Breast epithelium (tissue), 4 donors: Measurements from ENCODE around the gene GULP1. TPM values are rescaled to one million over a fixed set of nuclear protein-coding genes. Genes with fewer than 3 reads are reported as not detected.

Source experiments
- DNase-seq, 2 donors: peaks; one replicate each; pipeline ENCODE4 v3.0.0-alpha.2; 2019; ENCODE audit warnings: low spot score in 2 of 2
- H3K27ac ChIP-seq, 2 donors: fragments of 200-600 bp; sonication (generic) in 1 of 2; one replicate each; pipeline ENCODE4 v1.5.1; 2016 to 2019; ENCODE audit warnings: mild to moderate bottlenecking in 1 of 2
- H3K27me3 ChIP-seq, 2 donors: fragments of 200-600 bp; sonication (generic) in 1 of 2; one replicate each; pipeline versions ENCODE4 v1.5.1 to v1.6.0; 2017 to 2019; ENCODE audit warnings: control low read depth in 1 of 2, mild to moderate bottlenecking in 1 of 2
- H3K36me3 ChIP-seq: fragments of 200-600 bp; one replicate; pipeline ENCODE4 v1.5.1; 2019
- H3K4me1 ChIP-seq, 2 donors: fragments of 200-600 bp; sonication (generic); one replicate each; pipeline ENCODE4 v1.5.1; 2016 to 2019; ENCODE audit warnings: control low read depth in 1 of 2
- H3K4me3 ChIP-seq, 3 donors: fragments of 200-600 bp; sonication (generic); 1 replicate in 2 of 3; 2 replicates in 1 of 3; pipeline ENCODE4 v1.5.1; 2016 to 2019; ENCODE audit warnings: mild to moderate bottlenecking in 3 of 3, moderate library complexity in 2 of 3
- H3K9me3 ChIP-seq, 2 donors: fragments of 200-600 bp; sonication (generic) in 1 of 2; one replicate each; pipeline ENCODE4 v1.5.1; 2016 to 2019; ENCODE audit warnings: control low read depth in 1 of 2
- CTCF ChIP-seq, 3 donors: fragments of 450-650 bp; IDR thresholded peaks; one replicate each; pipeline ENCODE4 v1.5.1; 2016 to 2017; ENCODE audit warnings: antibody characterized with exemption in 3 of 3, mild to moderate bottlenecking in 3 of 3, moderate library complexity in 3 of 3
- POLR2A ChIP-seq: fragments of 450-650 bp; IDR thresholded peaks from one replicate; pipeline ENCODE4 v1.6.1; 2016; ENCODE audit warnings: antibody characterized with exemption, mild to moderate bottlenecking, moderate library complexity
- POLR2AphosphoS5 ChIP-seq, 3 donors: sonication (generic); formaldehyde crosslinking; IDR thresholded peaks; one replicate each; pipeline ENCODE4 v1.6.1; 2017; ENCODE audit warnings: antibody characterized with exemption in 3 of 3
- intact Hi-C: fragments of 100-400 bp; cut with DNase I; formaldehyde crosslinking; loops from one replicate; pipeline ENCODE4 v1.15.1; 2023; ENCODE audit warnings: low total_unique reads
- total RNA-seq, 3 donors: library from RNA; depleted of rRNA; stranded (reverse); fragments of >200 nt; gene quantifications; one replicate each; pipeline ENCODE4 v1.1.0, GENCODE V29; 2016

The GULP1 gene
- total RNA-seq, 3 donors from 2014 or later, result 16.5 to 47.9 (median 43.8) TPM

DNA sequence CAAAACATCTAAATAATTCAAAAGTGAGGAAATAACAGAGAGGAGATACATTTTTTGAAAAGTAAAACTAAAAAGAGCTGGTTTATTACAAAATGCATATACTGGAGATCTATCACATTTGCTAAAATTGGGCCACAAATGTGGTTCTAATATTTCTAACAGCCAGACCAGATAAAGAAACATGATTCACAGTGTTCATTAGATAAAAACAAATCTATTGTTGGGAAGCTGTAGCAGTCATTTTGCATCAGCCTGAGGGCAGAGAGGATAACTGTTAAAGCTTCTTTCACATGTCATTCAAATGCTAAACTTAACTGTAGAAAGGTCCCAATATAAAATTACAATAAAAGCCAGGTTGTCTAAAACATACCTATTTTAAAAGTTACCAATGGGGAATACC, 148.3 kb downstream of the GULP1 start:
- Histone ChIP-seq H3K4me1 (no peaks in the 10 kb centered on the region), H3K4me3 (no peak overlapping the region), H3K27ac (no peak overlapping the region), H3K36me3 (no peaks in the 10 kb centered on the region), H3K9me3 (no peaks in the 10 kb centered on the region), H3K27me3 (no peaks in the 10 kb centered on the region)
- DNase-seq, result no peak
- TF ChIP-seq POLR2A (no peak), CTCF (IDR thresholded peaks at IDR 0.05) (no peak), POLR2AphosphoS5 (IDR thresholded peaks at IDR 0.05) (no peak)
- intact Hi-C loops, result no loop called here

DNA sequence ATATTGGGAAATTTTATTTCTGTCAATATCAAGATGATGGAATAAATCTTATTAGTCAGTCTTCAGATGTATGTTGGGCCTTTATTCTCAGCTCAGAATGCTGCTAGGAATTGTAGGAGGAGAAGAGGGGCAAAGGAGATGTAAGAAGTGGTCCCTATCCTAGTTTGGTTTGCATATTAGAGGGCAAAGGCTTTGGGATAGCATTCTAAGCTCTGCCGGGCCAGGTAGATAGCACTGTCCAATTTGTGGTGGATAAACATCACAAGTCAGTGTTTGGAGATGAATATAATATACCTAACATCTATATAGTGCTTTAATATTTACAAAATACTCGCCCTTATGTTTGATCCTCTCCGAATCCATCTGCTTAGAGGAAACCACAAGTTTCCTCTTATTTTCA, 149.2 kb downstream of the GULP1 start:
- Histone ChIP-seq H3K27me3 (no peaks in the 10 kb centered on the region), H3K4me3 (no peak overlapping the region), H3K9me3 (no peaks in the 10 kb centered on the region), H3K36me3 (no peaks in the 10 kb centered on the region), H3K27ac (no peak overlapping the region), H3K4me1 (no peaks in the 10 kb centered on the region)
- DNase-seq, result no peak
- no peak for TF ChIP-seq CTCF (IDR thresholded peaks at IDR 0.05)
- TF ChIP-seq POLR2A, result no peak
- no peak for TF ChIP-seq POLR2AphosphoS5 (IDR thresholded peaks at IDR 0.05)
- intact Hi-C loops, result no loop called here

DNA sequence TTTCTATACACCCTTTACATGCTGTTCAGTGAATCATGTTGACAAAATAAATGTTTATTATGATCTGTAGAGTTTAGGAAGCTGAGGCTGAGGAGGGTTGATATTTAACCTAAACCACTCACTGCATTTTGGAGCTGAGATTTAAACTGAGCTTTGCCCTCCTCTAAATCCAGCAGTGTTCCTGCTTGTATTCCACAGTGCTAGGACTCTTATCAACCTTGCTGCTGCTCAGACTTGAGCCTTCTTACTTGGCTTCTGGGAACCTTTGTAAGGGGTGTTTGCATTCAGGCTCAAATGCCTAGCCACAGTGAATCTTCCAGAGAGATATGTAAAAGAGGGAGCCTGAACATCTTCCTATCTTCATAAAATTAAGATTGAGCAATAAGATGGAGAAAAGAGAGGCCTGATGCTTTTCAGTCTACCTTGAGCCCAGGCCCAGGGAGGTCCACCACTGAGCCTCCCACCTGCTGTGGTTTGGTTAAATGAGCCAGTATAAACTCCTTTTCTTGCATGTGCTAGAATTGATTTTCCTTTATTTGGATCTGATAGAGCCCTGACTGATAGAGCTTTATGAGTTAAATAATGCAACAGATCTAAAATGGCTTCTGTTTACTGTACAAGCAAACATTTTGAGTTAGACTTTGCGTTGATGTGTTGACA, 149.7 kb downstream of the GULP1 start:
- Histone ChIP-seq H3K4me3 (no peak overlapping the region), H3K27ac (no peak overlapping the region), H3K4me1 (no peaks in the 10 kb centered on the region), H3K9me3 (no peaks in the 10 kb centered on the region), H3K36me3 (no peaks in the 10 kb centered on the region), H3K27me3 (no peaks in the 10 kb centered on the region)
- TF ChIP-seq CTCF (IDR thresholded peaks at IDR 0.05) (no peak), POLR2AphosphoS5 (IDR thresholded peaks at IDR 0.05) (no peak), POLR2A (no peak)
- no peak for DNase-seq
- intact Hi-C loops, result no loop called here

DNA sequence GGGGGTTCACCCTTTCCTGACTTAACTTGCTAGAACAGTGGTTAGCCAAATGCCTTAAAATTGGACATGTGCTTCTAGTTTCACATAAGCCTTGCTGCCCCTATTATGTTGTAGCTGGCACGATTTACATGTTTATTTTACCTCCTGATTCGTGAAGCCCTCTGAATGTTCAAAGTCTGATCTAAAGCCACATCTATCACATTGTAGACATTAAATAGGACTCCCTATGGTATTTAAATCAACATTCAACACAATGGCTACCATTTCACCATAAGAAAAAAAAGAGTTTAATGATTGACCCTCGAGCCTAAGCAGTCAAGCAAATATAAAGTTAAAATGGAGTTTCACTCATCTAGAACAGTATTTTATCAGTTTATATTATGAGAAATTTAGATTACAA, 151.5 kb downstream of the GULP1 start:
- no peak overlapping the region for H3K4me3 ChIP-seq
- no peaks in the 10 kb centered on the region for H3K9me3 ChIP-seq
- H3K4me1 ChIP-seq, result no peaks in the 10 kb centered on the region
- H3K27ac ChIP-seq, result no peak overlapping the region
- H3K27me3 ChIP-seq, result no peaks in the 10 kb centered on the region
- no peaks in the 10 kb centered on the region for H3K36me3 ChIP-seq
- TF ChIP-seq POLR2A (no peak), CTCF (IDR thresholded peaks at IDR 0.05) (no peak), POLR2AphosphoS5 (IDR thresholded peaks at IDR 0.05) (no peak)
- intact Hi-C loops, result no loop called here
- DNase-seq, result no peak

GRCh38 chr2:188444106-188444835, 152.6 kb downstream of the GULP1 start:
- TF ChIP-seq POLR2AphosphoS5 (IDR thresholded peaks at IDR 0.05) (no peak), POLR2A (no peak), CTCF (IDR thresholded peaks at IDR 0.05) (no peak)
- Histone ChIP-seq H3K27ac (no peak overlapping the region), H3K4me1 (no peaks in the 10 kb centered on the region), H3K27me3 (no peaks in the 10 kb centered on the region), H3K9me3 (no peaks in the 10 kb centered on the region), H3K36me3 (no peaks in the 10 kb centered on the region), H3K4me3 (no peak overlapping the region)
- DNase-seq, result no peak
- intact Hi-C loops, result no loop called here
